IMR-90 (cell line): ENCODE data around the gene RPP21. TPM values are rescaled to one million over a fixed set of nuclear protein-coding genes. Genes with fewer than 3 reads are reported as not detected.

Experiments
- ATAC-seq: fragments of 200-7000 bp; cut with Tn5 transposase; 2 replicates; pipeline ENCODE4 v1.9.1; 2020; ENCODE audit warnings: low read depth, mild to moderate bottlenecking, moderate library complexity
- BruUV-seq: library from RNA; stranded (reverse); fragments of 400-500 nt; replicated peaks from 2 replicates; lab custom pipeline; 2021; lab: Mats Ljungman, UMichigan
- CTCF ChIA-PET: fragments of 300-600 bp; formaldehyde crosslinking; extraction: SDS; loops from one replicate; lab custom pipeline; 2021; ENCODE audit warnings: antibody characterized with exemption; lab: Yijun Ruan, JAX
- POLR2A ChIA-PET: fragments of 300-600 bp; sonication (Branson Sonifier 250); formaldehyde crosslinking; loops from one replicate; lab custom pipeline; 2022; ENCODE audit warnings: antibody characterized with exemption; ENCODE audit not compliant: unreplicated experiment; lab: Charles Lee
- DNase-seq: peaks from one replicate; pipeline ENCODE4 v3.0.0; 2013
- H2AFZ ChIP-seq: replicated peaks from 2 replicates; pipeline ENCODE3; 2013; ENCODE audit warnings: low read length, mild to moderate bottlenecking; ENCODE audit not compliant: poor library complexity
- H2AK5ac ChIP-seq: 2 replicates; pipeline ENCODE4 v1.6.1; 2013; ENCODE audit warnings: low read depth, low read length, inconsistent platforms
- H2AK9ac ChIP-seq: replicated peaks from 2 replicates; pipeline ENCODE3; 2013; ENCODE audit warnings: mild to moderate bottlenecking, low read depth, low read length, moderate library complexity; ENCODE audit not compliant: poor library complexity
- H2BK120ac ChIP-seq: 2 replicates; pipeline ENCODE4 v1.6.1; 2013; ENCODE audit warnings: low read depth, low read length, inconsistent platforms
- H2BK15ac ChIP-seq: 3 replicates; pipeline ENCODE4 v1.6.1; 2013; ENCODE audit warnings: low read depth, low read length, inconsistent platforms
- H2BK20ac ChIP-seq: 2 replicates; pipeline ENCODE4 v1.6.1; 2013; ENCODE audit warnings: low read depth, mild to moderate bottlenecking, inconsistent platforms, low read length, moderate library complexity
- H2BK5ac ChIP-seq: 2 replicates; pipeline ENCODE4 v1.6.1; 2013; ENCODE audit warnings: mild to moderate bottlenecking, low read depth, low read length, inconsistent platforms; ENCODE audit not compliant: poor library complexity, severe bottlenecking
- H3K14ac ChIP-seq: replicated peaks from 2 replicates; pipeline ENCODE4 v1.6.1; 2013; ENCODE audit warnings: low read depth, low read length, inconsistent platforms
- H3K18ac ChIP-seq: 2 replicates; pipeline ENCODE4 v1.6.1; 2013; ENCODE audit warnings: low read depth, low read length, control low read depth
- H3K23ac ChIP-seq: 2 replicates; pipeline ENCODE4 v1.6.1; 2013; ENCODE audit warnings: low read depth, low read length, inconsistent platforms
- H3K27ac ChIP-seq: 2 replicates; pipeline ENCODE4 v1.5.1; 2013; ENCODE audit warnings: mild to moderate bottlenecking, control low read depth, low read length; ENCODE audit not compliant: insufficient read depth
- H3K27me3 ChIP-seq: 2 replicates; pipeline ENCODE4 v1.6.1; 2013; ENCODE audit warnings: low read length; ENCODE audit not compliant: control insufficient read depth, insufficient read depth
- H3K36me3 ChIP-seq: 2 replicates; pipeline ENCODE4 v1.6.1; 2013; ENCODE audit warnings: low read length, mixed read lengths; ENCODE audit not compliant: control insufficient read depth, insufficient read depth
- H3K4ac ChIP-seq: 2 replicates; pipeline ENCODE4 v1.6.1; 2013; ENCODE audit warnings: low read depth, low read length, inconsistent platforms
- H3K4me1 ChIP-seq: 2 replicates; pipeline ENCODE4 v1.6.1; 2013; ENCODE audit warnings: low read length, mixed read lengths; ENCODE audit not compliant: control insufficient read depth, insufficient read depth
- H3K4me2 ChIP-seq: 2 replicates; pipeline ENCODE4 v1.6.1; 2013; ENCODE audit warnings: low read depth, mild to moderate bottlenecking, control low read depth, low read length, moderate library complexity
- H3K4me3 ChIP-seq: 2 replicates; pipeline ENCODE4 v1.5.1; 2013; ENCODE audit warnings: low read depth, mild to moderate bottlenecking, control low read depth, low read length, moderate library complexity; ENCODE audit not compliant: insufficient read depth
- H3K56ac ChIP-seq: 2 replicates; pipeline ENCODE4 v1.6.1; 2013; ENCODE audit warnings: low read length, inconsistent platforms; ENCODE audit not compliant: insufficient read depth; ENCODE audit errors: extremely low read depth
- H3K79me1 ChIP-seq, 2 experiments: 2 replicates each; pipeline ENCODE4 v1.6.1; 2013; ENCODE audit warnings: low read length in 2 of 2, inconsistent platforms in 1 of 2, low read depth in 1 of 2
- H3K9ac ChIP-seq: 2 replicates; pipeline ENCODE4 v1.6.1; 2013; ENCODE audit warnings: low read depth, low read length, control low read depth
- H3K9me1 ChIP-seq: 2 replicates; pipeline ENCODE4 v1.6.1; 2013; ENCODE audit warnings: low read length, inconsistent platforms; ENCODE audit not compliant: insufficient read depth
- H3K9me3 ChIP-seq: 2 replicates; pipeline ENCODE4 v1.6.1; 2013; ENCODE audit warnings: low read length; ENCODE audit not compliant: control insufficient read depth, insufficient read depth
- H4K20me1 ChIP-seq: 2 replicates; pipeline ENCODE4 v1.6.1; 2013; ENCODE audit warnings: low read length, inconsistent platforms; ENCODE audit not compliant: insufficient read depth
- H4K5ac ChIP-seq: 2 replicates; pipeline ENCODE4 v1.6.1; 2013; ENCODE audit warnings: mild to moderate bottlenecking, low read depth, low read length, control low read depth
- H4K8ac ChIP-seq, 2 experiments: 2 replicates each; pipeline ENCODE4 v1.6.1; 2013; ENCODE audit warnings: low read depth in 2 of 2, low read length in 2 of 2, control low read depth in 1 of 2, inconsistent platforms in 1 of 2
- H4K91ac ChIP-seq: 2 replicates; pipeline ENCODE4 v1.6.1; 2013; ENCODE audit warnings: low read depth, low read length, inconsistent platforms; ENCODE audit not compliant: insufficient read depth
- CEBPB ChIP-seq: IDR thresholded peaks from 2 replicates; pipeline ENCODE4 v1.6.1; 2012; ENCODE audit warnings: low read depth, low read length, improper control_type of control experiment
- ELK1 ChIP-seq: fragments of 150-350 bp; IDR thresholded peaks from 2 replicates; pipeline ENCODE4 v1.6.1; 2016; ENCODE audit warnings: low read depth, mild to moderate bottlenecking, low read length, moderate library complexity, borderline replicate concordance
- WGBS, 2 experiments: methylation state at CpG; one replicate each; pipeline versions ENCODE4 v1.1.5 to v1.1.7; 2013; ENCODE audit warnings: missing lambda C conversion rate in 2 of 2; ENCODE audit not compliant: insufficient read length in 1 of 2; ENCODE audit errors: extremely low coverage in 2 of 2; 5-methylcytosine and 5-hydroxymethylcytosine counted together
- dilution Hi-C: fragments of 300-500 bp; cut with HindIII; formaldehyde crosslinking; loops from one replicate; pipeline ENCODE4 v1.14.3; 2018; ENCODE audit warnings: low sequenced_read_pairs; ENCODE audit not compliant: unreplicated experiment
- in situ Hi-C: fragments of 300-500 bp; cut with MboI; formaldehyde crosslinking; loops from 3 replicates; pipeline ENCODE4 v1.14.3; 2019; ENCODE audit warnings: low sequenced_read_pairs, inconsistent platforms, mixed read lengths
- intact Hi-C: fragments of 100-400 bp; cut with micrococcal nuclease; formaldehyde crosslinking; loops from 2 replicates; pipeline ENCODE4 v1.10.0; 2022
- polyA plus RNA-seq, 3 experiments: library from polyadenylated mRNA; depleted of rRNA; stranded (reverse); fragments of >200 nt; gene quantifications; 2 replicates each; pipeline ENCODE4 v1.2.3, GENCODE V29; 2012; ENCODE audit warnings: low replicate concordance in 1 of 3
- total RNA-seq: library from RNA; depleted of rRNA; stranded (reverse); fragments of >200 nt; gene quantifications from 2 replicates; pipeline ENCODE4 v1.2.3, GENCODE V29; 2012

RPP21 gene
- total and polyA plus RNA-seq, 2 of the 4 experiments (the other 2 are of a cell fraction): 28.9 to 79.1 TPM

- dilution Hi-C loops: no loop called here
- BruUV-seq: no TSS peak
- ChIA-PET POLR2A (no interaction called here), CTCF (interaction anchor here (0.6 to 1.1 kb wide), 3 partner anchors 29 to 77 kb away, joined by 3 to 5 read pairs (median 4); no protein-coding TSS in a partner anchor)
- Histone ChIP-seq H3K4ac (no peak overlapping the region), H3K36me3 (peaks cover 28% of the 10 kb centered on the region), H3K14ac (no peak overlapping the region), H2AFZ (no peak overlapping the region), H3K4me1 (no peaks in the 10 kb centered on the region), H3K79me1 (peaks cover 7 to 13% of the 10 kb centered on the region in 2 experiments), H3K27ac (no peak overlapping the region), H2AK9ac (no peak overlapping the region), H3K4me3 (no peak overlapping the region), H3K9me1 (peaks cover 8% of the 10 kb centered on the region; the same call in 1 of the 2 replicates), H4K20me1 (no peaks in the 10 kb centered on the region), H3K4me2 (no peak overlapping the region), H2BK20ac (no peak overlapping the region), H2AK5ac (no peak overlapping the region), H4K91ac (no peak overlapping the region), H2BK15ac (no peak overlapping the region), H4K5ac (no peak overlapping the region), H3K18ac (no peak overlapping the region), H3K23ac (no peak overlapping the region), H2BK5ac (no peak overlapping the region), H4K8ac (no peak overlapping the region), H3K56ac (no peak overlapping the region), H3K27me3 (no peaks in the 10 kb centered on the region), H2BK120ac (no peak overlapping the region), H3K9me3 (no peaks in the 10 kb centered on the region), H3K9ac (no peak overlapping the region)
- in situ Hi-C loops: no loop called here
- intact Hi-C loops: no loop called here
- no CpG with 5 or more reads among the region's 2 CpGs for WGBS, 2 experiments
- DNase-seq: no peak
- TF ChIP-seq ELK1 (no peak), CEBPB (peak; percentile 74)
- no peak for ATAC-seq
Observed at GRCh38 chr6:30295837-30296236, 49.1 kb upstream of the RPP21 start.
